Measurements from ENCODE around the gene VPS13D. TPM values are rescaled to one million over a fixed set of nuclear protein-coding genes. Genes with fewer than 3 reads are reported as not detected.

VPS13D gene
- total and polyA plus RNA-seq, 3 donors from 2014 or later = 51.9 to 125 (median 86.8) TPM

DNA sequence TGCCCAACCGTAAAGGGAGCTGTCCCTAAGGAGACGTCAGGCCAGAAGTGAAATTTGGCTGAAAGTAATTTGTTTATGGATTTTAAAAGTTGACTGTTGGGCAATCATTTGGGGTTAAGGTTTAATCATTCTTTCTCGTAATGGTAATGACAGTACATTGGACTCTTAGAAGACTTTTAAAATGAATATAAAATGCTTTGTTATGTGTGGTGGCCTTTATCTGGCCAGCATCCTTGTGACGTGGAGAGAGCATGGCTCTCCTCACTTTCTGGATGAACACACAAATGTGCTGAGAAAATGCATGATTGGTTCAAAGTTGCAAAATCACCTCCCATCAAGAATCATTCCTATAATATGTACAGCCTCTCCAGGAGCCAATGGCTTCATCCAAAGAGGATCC is 227.9 kb downstream of the VPS13D start:
- Histone ChIP-seq H3K4me1 (peaks cover 33% of the 10 kb centered on the region), H3K9me3 (no peaks in the 10 kb centered on the region), H3K36me3 (ENCODE audit: low read depth, missing control alignments) (no peaks in the 10 kb centered on the region), H3K27ac (no peak overlapping the region), H3K4me3 (no peak overlapping the region), H3K27me3 (no peaks in the 10 kb centered on the region)
- no peak for DNase-seq
- intact Hi-C loops (cut with DNase I; ENCODE audit: low total_unique reads) = no loop called here
- WGBS, 2 donors = 74 to 82% methylated on average over 4 of the region's 4 CpGs
- TF ChIP-seq POLR2A (IDR thresholded peaks at IDR 0.05) = no peak
- TF ChIP-seq, protein P1, sequence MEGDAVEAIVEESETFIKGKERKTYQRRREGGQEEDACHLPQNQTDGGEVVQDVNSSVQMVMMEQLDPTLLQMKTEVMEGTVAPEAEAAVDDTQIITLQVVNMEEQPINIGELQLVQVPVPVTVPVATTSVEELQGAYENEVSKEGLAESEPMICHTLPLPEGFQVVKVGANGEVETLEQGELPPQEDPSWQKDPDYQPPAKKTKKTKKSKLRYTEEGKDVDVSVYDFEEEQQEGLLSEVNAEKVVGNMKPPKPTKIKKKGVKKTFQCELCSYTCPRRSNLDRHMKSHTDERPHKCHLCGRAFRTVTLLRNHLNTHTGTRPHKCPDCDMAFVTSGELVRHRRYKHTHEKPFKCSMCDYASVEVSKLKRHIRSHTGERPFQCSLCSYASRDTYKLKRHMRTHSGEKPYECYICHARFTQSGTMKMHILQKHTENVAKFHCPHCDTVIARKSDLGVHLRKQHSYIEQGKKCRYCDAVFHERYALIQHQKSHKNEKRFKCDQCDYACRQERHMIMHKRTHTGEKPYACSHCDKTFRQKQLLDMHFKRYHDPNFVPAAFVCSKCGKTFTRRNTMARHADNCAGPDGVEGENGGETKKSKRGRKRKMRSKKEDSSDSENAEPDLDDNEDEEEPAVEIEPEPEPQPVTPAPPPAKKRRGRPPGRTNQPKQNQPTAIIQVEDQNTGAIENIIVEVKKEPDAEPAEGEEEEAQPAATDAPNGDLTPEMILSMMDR (IDR thresholded peaks at IDR 0.05) = no peak

DNA sequence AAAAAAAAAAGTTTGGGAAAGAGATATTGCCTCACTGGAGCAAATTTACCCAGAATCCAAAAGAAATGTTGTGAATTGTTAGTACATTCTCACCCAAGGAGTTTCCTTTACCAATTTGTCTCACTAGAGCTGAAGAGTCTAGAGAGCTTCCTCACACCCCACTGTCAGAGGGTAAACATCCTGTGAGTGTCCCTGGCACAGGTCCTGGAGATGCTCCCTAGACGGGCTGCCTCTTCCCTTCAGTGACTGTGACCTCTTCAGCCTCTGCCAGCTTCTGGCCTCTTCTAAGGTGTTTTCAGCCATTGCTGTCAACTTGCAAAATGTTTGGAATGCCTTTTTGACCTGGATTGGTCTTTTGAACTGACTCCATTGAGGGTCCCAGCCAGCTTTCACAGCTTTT is 228.7 kb downstream of the VPS13D start:
- Histone ChIP-seq H3K27me3 (no peaks in the 10 kb centered on the region), H3K9me3 (no peaks in the 10 kb centered on the region), H3K4me1 (peaks cover 30% of the 10 kb centered on the region), H3K27ac (no peak overlapping the region), H3K36me3 (ENCODE audit: low read depth, missing control alignments) (no peaks in the 10 kb centered on the region), H3K4me3 (no peak overlapping the region)
- 50% methylated on average over 1 of the region's 1 CpG for WGBS, 2 donors
- intact Hi-C loops (cut with DNase I; ENCODE audit: low total_unique reads) = no loop called here
- DNase-seq = no peak
- no peak for TF ChIP-seq POLR2A (IDR thresholded peaks at IDR 0.05)
- TF ChIP-seq, protein P1 (IDR thresholded peaks at IDR 0.05) = no peak

DNA sequence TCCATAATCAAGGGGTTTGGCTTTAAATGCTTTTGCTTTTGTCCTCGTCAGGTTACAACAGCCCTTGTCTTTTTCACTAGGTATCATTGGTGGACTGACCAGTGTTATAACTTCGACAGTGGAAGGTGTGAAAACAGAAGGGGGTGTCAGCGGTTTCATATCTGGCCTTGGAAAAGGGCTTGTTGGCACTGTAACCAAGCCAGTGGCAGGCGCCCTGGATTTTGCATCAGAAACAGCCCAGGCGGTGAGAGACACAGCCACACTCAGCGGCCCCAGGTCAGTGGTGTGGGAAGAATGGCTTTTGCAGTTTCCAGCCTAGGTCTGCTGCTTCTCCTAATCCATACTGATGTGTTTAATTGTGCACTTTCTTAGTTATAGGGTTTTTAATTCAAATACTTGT is 230.3 kb downstream of the VPS13D start:
- H3K4me3 ChIP-seq = no peak overlapping the region
- TF ChIP-seq, protein P1 (IDR thresholded peaks at IDR 0.05) = no peak
- TF ChIP-seq POLR2A (IDR thresholded peaks at IDR 0.05) = no peak
- H3K27ac ChIP-seq = no peak overlapping the region
- H3K36me3 ChIP-seq (ENCODE audit: low read depth, missing control alignments) = no peaks in the 10 kb centered on the region
- peaks cover 21% of the 10 kb centered on the region for H3K4me1 ChIP-seq
- 57 to 89% methylated on average over 6 of the region's 6 CpGs for WGBS, 2 donors
- intact Hi-C loops (cut with DNase I; ENCODE audit: low total_unique reads) = no loop called here
- no peaks in the 10 kb centered on the region for H3K9me3 ChIP-seq
- no peak for DNase-seq
- no peaks in the 10 kb centered on the region for H3K27me3 ChIP-seq

DNA sequence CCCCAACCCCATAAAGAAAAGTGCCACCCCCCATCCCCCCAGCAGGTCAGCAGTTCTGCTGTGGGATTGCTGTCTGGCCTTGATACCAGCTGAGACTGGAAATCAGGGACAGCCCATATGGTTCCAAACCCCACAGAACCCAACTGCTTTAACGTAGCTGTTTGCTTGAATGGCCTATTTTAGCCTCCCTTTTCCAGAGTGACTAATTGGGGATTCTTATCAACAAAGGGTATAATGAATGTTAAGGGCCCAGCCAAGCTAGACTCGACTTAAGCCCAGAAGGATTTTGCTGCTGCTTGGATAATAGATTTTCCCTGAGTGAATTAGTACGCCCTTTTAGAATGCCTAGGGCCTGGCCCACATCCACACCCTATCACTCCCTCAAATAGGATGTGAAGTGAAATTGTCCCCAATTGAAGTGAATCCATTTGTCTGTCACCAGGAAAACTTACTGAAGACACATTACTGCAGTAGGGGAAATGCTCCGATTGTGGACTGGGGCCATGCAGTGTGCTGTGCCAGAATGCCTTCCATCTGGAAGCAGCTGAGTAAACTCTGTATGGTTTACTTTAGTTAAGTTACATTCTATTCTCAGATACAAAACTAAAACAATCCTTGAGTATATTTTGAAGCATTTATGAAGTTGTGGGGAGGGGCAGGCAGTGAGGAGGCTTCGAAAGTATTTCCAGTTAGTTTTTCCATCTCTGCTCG is 231.2 kb downstream of the VPS13D start:
- Histone ChIP-seq H3K4me1 (peaks cover 21% of the 10 kb centered on the region), H3K36me3 (ENCODE audit: low read depth, missing control alignments) (no peaks in the 10 kb centered on the region), H3K4me3 (no peak overlapping the region), H3K27me3 (no peaks in the 10 kb centered on the region), H3K9me3 (no peaks in the 10 kb centered on the region), H3K27ac (peak overlapping the region in 1 of 2 donors; percentile 62)
- DNase-seq = no peak
- TF ChIP-seq, protein P1 (IDR thresholded peaks at IDR 0.05) = no peak
- no peak for TF ChIP-seq POLR2A (IDR thresholded peaks at IDR 0.05)
- WGBS, 2 donors = 50 to 53% methylated on average over 6 of the region's 6 CpGs
- intact Hi-C loops (cut with DNase I; ENCODE audit: low total_unique reads) = no loop called here

DNA sequence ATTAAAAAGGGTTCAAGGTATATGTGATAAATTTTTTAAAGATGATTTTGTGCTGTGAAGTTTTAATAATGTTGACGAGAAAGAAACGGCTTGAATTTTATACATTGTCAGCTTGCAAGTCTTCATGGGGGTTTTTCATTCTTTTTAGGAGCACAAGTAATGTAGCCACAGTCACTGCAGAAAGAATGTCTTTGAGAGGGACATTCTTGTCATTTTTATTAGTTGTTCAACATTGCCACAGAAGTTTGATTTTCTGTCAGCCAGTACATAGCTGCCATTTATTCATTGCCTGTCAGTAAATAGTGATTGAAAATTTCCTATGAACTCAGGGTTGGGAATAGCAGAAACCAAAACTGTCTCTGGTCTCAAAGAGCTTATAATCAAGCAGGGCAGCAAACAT is 231.9 kb downstream of the VPS13D start:
- WGBS, 2 donors = 68 to 75% methylated on average over 2 of the region's 2 CpGs
- Histone ChIP-seq H3K4me1 (peaks cover 21% of the 10 kb centered on the region), H3K9me3 (no peaks in the 10 kb centered on the region), H3K36me3 (ENCODE audit: low read depth, missing control alignments) (no peaks in the 10 kb centered on the region), H3K27ac (peak overlapping the region in 1 of 2 donors; percentile 62), H3K4me3 (no peak overlapping the region), H3K27me3 (no peaks in the 10 kb centered on the region)
- TF ChIP-seq POLR2A (IDR thresholded peaks at IDR 0.05) = no peak
- TF ChIP-seq, protein P1 (IDR thresholded peaks at IDR 0.05) = no peak
- no peak for DNase-seq
- intact Hi-C loops (cut with DNase I; ENCODE audit: low total_unique reads) = no loop called here

Data from testis (tissue), 3 donors.